ENCODE results near the gene NFX1.

- no peak for TF ChIP-seq CTCF (IDR thresholded peaks at IDR 0.05)
- TF ChIP-seq POLR2A (IDR thresholded peaks at IDR 0.05) = no peak
Measured at GRCh38 chr9:33364127-33364526, 73.8 kb downstream of the NFX1 start.
